HepG2 (cell line): ENCODE measurements around the gene TRIM31.

Experiments used
- ARID2 ChIP-seq: sonication (generic); formaldehyde crosslinking; IDR thresholded peaks from 2 replicates; pipeline ENCODE4 v1.8.1; 2022; ENCODE audit warnings: mild to moderate bottlenecking, missing genetic modification reagents, borderline replicate concordance
- CTCF ChIP-seq: sonication (generic); formaldehyde crosslinking; IDR thresholded peaks from 2 replicates; pipeline ENCODE4 v1.5.0; 2020; ENCODE audit warnings: mild to moderate bottlenecking, missing genetic modification reagents, moderate library complexity
- IRF1 ChIP-seq: sonication (generic); formaldehyde crosslinking; IDR thresholded peaks from 2 replicates; pipeline ENCODE4 v1.4.0; 2020; ENCODE audit warnings: low read depth, mild to moderate bottlenecking, missing genetic modification reagents
- KDM3A ChIP-seq: IDR thresholded peaks from 2 replicates; pipeline ENCODE4 v1.6.1; 2018; ENCODE audit warnings: low read depth, missing compliant biosample characterization
- KLF15 ChIP-seq: sonication (generic); formaldehyde crosslinking; IDR thresholded peaks from 2 replicates; pipeline ENCODE4 v1.8.1; 2023; ENCODE audit warnings: borderline replicate concordance, mild to moderate bottlenecking, inconsistent platforms, missing genetic modification reagents, mixed read lengths
- MAFF ChIP-seq: IDR thresholded peaks from 2 replicates; pipeline ENCODE4 v1.6.1; 2011; ENCODE audit warnings: low read depth, low read length, improper control_type of control experiment
- NFYB ChIP-seq: sonication (generic); formaldehyde crosslinking; IDR thresholded peaks from 2 replicates; pipeline ENCODE4 v1.4.0; 2020; ENCODE audit warnings: missing genetic modification reagents
- POLR2AphosphoS5 ChIP-seq: IDR thresholded peaks from 2 replicates; pipeline ENCODE4 v1.6.1; 2012; ENCODE audit warnings: low read depth, low read length
- SAP130 ChIP-seq: IDR thresholded peaks from 2 replicates; pipeline ENCODE4 v1.6.1; 2016; ENCODE audit warnings: low read depth
- TARDBP ChIP-seq: sonication (generic); formaldehyde crosslinking; IDR thresholded peaks from 2 replicates; pipeline ENCODE4 v1.8.0; 2022; ENCODE audit warnings: mild to moderate bottlenecking, missing genetic modification reagents
- ZFP91 ChIP-seq: sonication (generic); formaldehyde crosslinking; IDR thresholded peaks from 2 replicates; pipeline ENCODE4 v1.9.0; 2022; ENCODE audit warnings: missing genetic modification reagents, mild to moderate bottlenecking, borderline replicate concordance
- ZNF292 ChIP-seq: sonication (generic); formaldehyde crosslinking; IDR thresholded peaks from 2 replicates; pipeline ENCODE4 v1.8.1; 2022; ENCODE audit warnings: mild to moderate bottlenecking, low read depth, missing genetic modification reagents, borderline replicate concordance
- ZNF878 ChIP-seq: sonication (generic); formaldehyde crosslinking; IDR thresholded peaks from 2 replicates; pipeline ENCODE4 v1.8.1; 2023; ENCODE audit warnings: mild to moderate bottlenecking, missing genetic modification reagents, moderate library complexity

DNA sequence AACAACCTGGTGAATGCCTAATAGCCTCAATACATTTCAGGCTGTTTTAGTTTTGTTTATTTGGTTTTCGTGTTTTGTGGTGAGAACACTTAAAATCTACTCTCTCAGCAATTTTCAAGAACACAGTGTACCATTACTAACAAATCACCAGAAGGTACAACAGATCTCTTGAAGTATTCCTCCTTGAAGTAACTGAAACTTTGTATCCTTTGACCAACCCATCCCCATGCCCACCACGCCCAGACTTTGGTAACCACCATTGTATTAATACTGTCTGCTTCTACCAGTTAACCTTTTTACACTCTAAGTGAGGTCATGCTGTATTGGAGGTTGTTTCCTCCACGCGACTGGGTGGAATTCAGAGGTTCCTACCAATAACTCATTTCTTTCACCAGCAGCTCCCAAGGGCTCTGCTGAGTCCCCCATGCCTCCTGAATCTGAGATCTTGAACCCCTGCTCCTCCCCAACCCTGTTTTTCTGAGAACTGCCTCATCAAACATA is 17.3 kb upstream of the TRIM31 start:
- no peak for TF ChIP-seq ARID2
- TF ChIP-seq POLR2AphosphoS5 = no peak
- TF ChIP-seq ZNF292 (CRISPR knock-in tag) = no peak
- TF ChIP-seq CTCF (CRISPR knock-in tag) = no peak
- TF ChIP-seq ZNF878 (CRISPR knock-in tag) = no peak
- TF ChIP-seq IRF1 = no peak
- TF ChIP-seq TARDBP (CRISPR knock-in tag) = no peak
- TF ChIP-seq ZFP91 (CRISPR knock-in tag) = no peak
- no peak for TF ChIP-seq KLF15
- TF ChIP-seq KDM3A = no peak
- no peak for TF ChIP-seq SAP130
- no peak for TF ChIP-seq NFYB
- TF ChIP-seq MAFF = 0 out of 2 replicates have a peak, but pooled peaks have one; percentile 17
